H9 (cell line): ENCODE measurements around the gene FNIP1. TPM values are rescaled to one million over a fixed set of nuclear protein-coding genes. Genes with fewer than 3 reads are reported as not detected.

ENCODE experiments used
- DNase-seq: peaks from one replicate; pipeline ENCODE4 v3.0.0-alpha.2; 2017
- H2AFZ ChIP-seq: one replicate; pipeline ENCODE4 v1.6.1; 2013; ENCODE audit warnings: mild to moderate bottlenecking, low read length, control low read depth, moderate library complexity
- H2AK5ac ChIP-seq: 2 replicates; pipeline ENCODE4 v1.6.1; 2013; ENCODE audit warnings: low read length, control low read depth, mixed read lengths; ENCODE audit not compliant: insufficient read length
- H2BK120ac ChIP-seq: one replicate; pipeline ENCODE4 v1.6.1; 2013; ENCODE audit warnings: low read depth, mild to moderate bottlenecking, low read length, control low read depth, inconsistent platforms; ENCODE audit not compliant: poor library complexity, severe bottlenecking
- H2BK12ac ChIP-seq: 2 replicates; pipeline ENCODE4 v1.6.1; 2013; ENCODE audit warnings: low read length, control low read depth, mixed read lengths, low read depth; ENCODE audit not compliant: insufficient read length
- H2BK15ac ChIP-seq: 2 replicates; pipeline ENCODE4 v1.6.1; 2013; ENCODE audit warnings: low read depth, low read length, control low read depth
- H2BK20ac ChIP-seq: one replicate; pipeline ENCODE4 v1.6.1; 2013; ENCODE audit warnings: low read depth, mild to moderate bottlenecking, low read length, control low read depth, inconsistent platforms; ENCODE audit not compliant: poor library complexity, severe bottlenecking
- H2BK5ac ChIP-seq: 2 replicates; pipeline ENCODE4 v1.6.1; 2013; ENCODE audit warnings: low read length, control low read depth, mixed read lengths; ENCODE audit not compliant: insufficient read length
- H3K14ac ChIP-seq: 2 replicates; pipeline ENCODE4 v1.6.1; 2013; ENCODE audit warnings: low read length, control low read depth; ENCODE audit not compliant: insufficient read depth
- H3K18ac ChIP-seq: 2 replicates; pipeline ENCODE4 v1.6.1; 2013; ENCODE audit warnings: low read depth, mild to moderate bottlenecking, mixed read lengths, low read length, control low read depth; ENCODE audit not compliant: insufficient read length
- H3K23ac ChIP-seq: 2 replicates; pipeline ENCODE4 v1.6.1; 2013; ENCODE audit warnings: low read length, control low read depth, mixed read lengths, low read depth; ENCODE audit not compliant: insufficient read length
- H3K23me2 ChIP-seq: 2 replicates; pipeline ENCODE4 v1.6.1; 2013; ENCODE audit warnings: low read depth, mild to moderate bottlenecking, mixed read lengths, low read length, control low read depth; ENCODE audit not compliant: insufficient read length, poor library complexity, severe bottlenecking
- H3K27ac ChIP-seq: 2 replicates; pipeline ENCODE4 v1.5.1; 2013; ENCODE audit warnings: low read length, control low read depth, mixed read lengths, low read depth; ENCODE audit not compliant: insufficient read length
- H3K27me3 ChIP-seq: 2 replicates; pipeline ENCODE4 v1.6.1; 2013; ENCODE audit warnings: low read length, control low read depth, inconsistent platforms; ENCODE audit not compliant: insufficient read depth
- H3K4ac ChIP-seq: 2 replicates; pipeline ENCODE4 v1.6.1; 2013; ENCODE audit warnings: low read depth, mild to moderate bottlenecking, control low read depth, inconsistent platforms, low read length, moderate library complexity
- H3K4me1 ChIP-seq: 2 replicates; pipeline ENCODE4 v1.6.1; 2013; ENCODE audit warnings: low read length, control low read depth, inconsistent platforms; ENCODE audit not compliant: insufficient read depth
- H3K4me2 ChIP-seq: 2 replicates; pipeline ENCODE4 v1.6.1; 2013; ENCODE audit warnings: low read length, control low read depth, mixed read lengths; ENCODE audit not compliant: insufficient read length, insufficient read depth
- H3K56ac ChIP-seq: 2 replicates; pipeline ENCODE4 v1.6.1; 2013; ENCODE audit warnings: low read depth, mild to moderate bottlenecking, mixed read lengths, low read length, control low read depth; ENCODE audit not compliant: insufficient read length
- H3K79me1 ChIP-seq: 2 replicates; pipeline ENCODE4 v1.6.1; 2013; ENCODE audit warnings: low read depth, mild to moderate bottlenecking, moderate library complexity, low read length, control low read depth, inconsistent platforms; ENCODE audit not compliant: insufficient read depth, poor library complexity, severe bottlenecking
- H3K79me2 ChIP-seq: 2 replicates; pipeline ENCODE4 v1.6.1; 2013; ENCODE audit warnings: low read length, control low read depth, inconsistent platforms; ENCODE audit not compliant: insufficient read depth
- H3K9ac ChIP-seq: 2 replicates; pipeline ENCODE4 v1.6.1; 2013; ENCODE audit warnings: low read length, control low read depth, mixed read lengths; ENCODE audit not compliant: insufficient read length; ENCODE audit errors: extremely low read depth
- H3K9me3 ChIP-seq: one replicate; pipeline ENCODE4 v1.6.1; 2013; ENCODE audit warnings: low read depth, low read length, inconsistent platforms; ENCODE audit not compliant: control insufficient read depth
- H3T11ph ChIP-seq: one replicate; pipeline ENCODE4 v1.6.1; 2013; ENCODE audit warnings: mild to moderate bottlenecking, low read length, control low read depth, inconsistent platforms
- H4K20me1 ChIP-seq: one replicate; pipeline ENCODE4 v1.6.1; 2013; ENCODE audit not compliant: control insufficient read depth, insufficient read length, insufficient read depth
- H4K5ac ChIP-seq: 2 replicates; pipeline ENCODE4 v1.6.1; 2013; ENCODE audit warnings: low read depth, mild to moderate bottlenecking, mixed read lengths, low read length, control low read depth; ENCODE audit not compliant: insufficient read length
- H4K8ac ChIP-seq: replicated peaks from 2 replicates; pipeline ENCODE4 v1.6.1; 2013; ENCODE audit warnings: low read length, control low read depth, mixed read lengths, low read depth; ENCODE audit not compliant: insufficient read length
- H4K91ac ChIP-seq: 2 replicates; pipeline ENCODE4 v1.6.1; 2013; ENCODE audit warnings: low read depth, mild to moderate bottlenecking, moderate library complexity, mixed read lengths, low read length, control low read depth; ENCODE audit not compliant: insufficient read length
- H3K27ac Mint-ChIP-seq, 3 experiments: 2 replicates in 2 of 3; 3 replicates in 1 of 3; pipeline ENCODE4 v1.8.0; 2020 to 2021; ENCODE audit warnings: mixed read lengths in 3 of 3, mild to moderate bottlenecking in 1 of 3, moderate library complexity in 1 of 3
- H3K27me3 Mint-ChIP-seq: 2 replicates; pipeline ENCODE4 v1.8.0; 2021; ENCODE audit warnings: low read depth, mild to moderate bottlenecking, moderate library complexity, mixed read lengths
- H3K36me3 Mint-ChIP-seq, 3 experiments: 2 replicates in 2 of 3; 3 replicates in 1 of 3; pipeline ENCODE4 v1.8.0; 2020 to 2021; ENCODE audit warnings: low read depth in 3 of 3, mixed read lengths in 3 of 3; ENCODE audit not compliant: insufficient read depth in 1 of 3
- H3K4me1 Mint-ChIP-seq, 2 experiments: 2 replicates each; pipeline ENCODE4 v1.8.0; 2020; ENCODE audit warnings: mixed read lengths in 2 of 2
- H3K4me3 Mint-ChIP-seq, 2 experiments: 2 replicates in 1 of 2; 3 replicates in 1 of 2; pipeline ENCODE4 v1.8.0; 2020 to 2021; ENCODE audit warnings: mild to moderate bottlenecking in 2 of 2, mixed read lengths in 2 of 2, moderate library complexity in 1 of 2
- H3K9me3 Mint-ChIP-seq, 2 experiments: 2 replicates in 1 of 2; 3 replicates in 1 of 2; pipeline ENCODE4 v1.8.0; 2020; ENCODE audit warnings: mild to moderate bottlenecking in 2 of 2, mixed read lengths in 2 of 2, moderate library complexity in 1 of 2
- WGBS: extraction: QIAGEN DNeasy Blood & Tissue Kit; methylation state at CpG from one replicate; pipeline ENCODE4 v1.1.7; 2013; ENCODE audit warnings: missing lambda C conversion rate, low lambda C conversion rate, mixed read lengths; ENCODE audit not compliant: insufficient read length; ENCODE audit errors: extremely low coverage; 5-methylcytosine and 5-hydroxymethylcytosine counted together
- total RNA-seq: library from RNA; stranded (reverse); gene quantifications from 2 replicates; pipeline ENCODE4 v1.2.1, GENCODE V29; 2021
- TF ChIP-seq, protein P1 (sequence below): fragments of 200-600 bp; sonication (generic); conservative IDR thresholded peaks from 3 replicates; pipeline ENCODE4 v1.8.0; 2021; ENCODE audit warnings: antibody characterized with exemption, mild to moderate bottlenecking

FNIP1 gene
- total RNA-seq, 1 experiment from 2014 or later, result 13.4 TPM

DNA sequence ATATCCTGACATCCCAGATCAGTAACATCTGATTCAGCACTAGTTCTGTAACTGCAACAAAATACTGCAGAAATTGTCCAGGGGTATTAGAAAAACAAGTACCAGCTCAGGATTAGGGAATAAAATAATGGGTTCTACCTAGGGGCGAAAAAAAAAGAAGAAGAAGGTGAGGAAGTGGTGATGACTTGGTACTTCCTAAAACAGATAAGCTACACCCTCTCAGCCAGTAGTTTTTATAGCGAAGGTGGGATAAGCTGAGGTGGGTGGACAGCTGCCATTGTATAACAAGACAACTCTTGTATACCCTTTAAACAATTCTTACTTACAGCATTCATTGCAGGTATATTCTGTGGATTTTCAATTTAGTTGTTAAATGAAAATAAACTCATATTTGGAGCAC is 180.9 kb downstream of the FNIP1 start:
- H3K27ac Mint-ChIP-seq, result no peak overlapping the region
- Histone ChIP-seq H2BK15ac (no peak overlapping the region), H3K79me2 (peaks cover 4% of the 10 kb centered on the region; the same call in 1 of the 2 replicates), H3K27me3 (no peaks in the 10 kb centered on the region), H3K4me1 (no peaks in the 10 kb centered on the region; the same call in 1 of the 2 replicates), H2AK5ac (no peak overlapping the region), H3K14ac (no peak overlapping the region), H3K79me1 (peaks cover 5% of the 10 kb centered on the region), H3K4me2 (no peak overlapping the region), H2AFZ (no peak overlapping the region), H3K56ac (no peak overlapping the region), H3K23ac (no peak overlapping the region), H3K9ac (no peak overlapping the region), H3K9me3 (no peaks in the 10 kb centered on the region), H2BK120ac (no peak overlapping the region), H2BK5ac (no peak overlapping the region), H4K8ac (no peak overlapping the region), H4K20me1 (no peaks in the 10 kb centered on the region), H3K4ac (no peak overlapping the region), H3K27ac (no peak overlapping the region), H4K91ac (no peak overlapping the region), H2BK12ac (no peak overlapping the region), H3K23me2 (no peaks in the 10 kb centered on the region), H3K18ac (no peak overlapping the region), H2BK20ac (no peak overlapping the region), H4K5ac (no peak overlapping the region), H3T11ph (no peak overlapping the region)
- H3K36me3 Mint-ChIP-seq, result no peaks in the 10 kb centered on the region; a peak in 2 of 7 replicates
- peaks cover 13 to 16% of the 10 kb centered on the region in 2 experiments for H3K4me1 Mint-ChIP-seq
- no peak for DNase-seq
- WGBS, result no CpG with 5 or more reads among the region's 2 CpGs
- no peaks in the 10 kb centered on the region for H3K9me3 Mint-ChIP-seq
- H3K4me3 Mint-ChIP-seq, result no peak overlapping the region
- TF ChIP-seq, protein P1, sequence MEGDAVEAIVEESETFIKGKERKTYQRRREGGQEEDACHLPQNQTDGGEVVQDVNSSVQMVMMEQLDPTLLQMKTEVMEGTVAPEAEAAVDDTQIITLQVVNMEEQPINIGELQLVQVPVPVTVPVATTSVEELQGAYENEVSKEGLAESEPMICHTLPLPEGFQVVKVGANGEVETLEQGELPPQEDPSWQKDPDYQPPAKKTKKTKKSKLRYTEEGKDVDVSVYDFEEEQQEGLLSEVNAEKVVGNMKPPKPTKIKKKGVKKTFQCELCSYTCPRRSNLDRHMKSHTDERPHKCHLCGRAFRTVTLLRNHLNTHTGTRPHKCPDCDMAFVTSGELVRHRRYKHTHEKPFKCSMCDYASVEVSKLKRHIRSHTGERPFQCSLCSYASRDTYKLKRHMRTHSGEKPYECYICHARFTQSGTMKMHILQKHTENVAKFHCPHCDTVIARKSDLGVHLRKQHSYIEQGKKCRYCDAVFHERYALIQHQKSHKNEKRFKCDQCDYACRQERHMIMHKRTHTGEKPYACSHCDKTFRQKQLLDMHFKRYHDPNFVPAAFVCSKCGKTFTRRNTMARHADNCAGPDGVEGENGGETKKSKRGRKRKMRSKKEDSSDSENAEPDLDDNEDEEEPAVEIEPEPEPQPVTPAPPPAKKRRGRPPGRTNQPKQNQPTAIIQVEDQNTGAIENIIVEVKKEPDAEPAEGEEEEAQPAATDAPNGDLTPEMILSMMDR, result no peak
- H3K27me3 Mint-ChIP-seq, result no peaks in the 10 kb centered on the region
